H1 (cell line): ENCODE data around the gene PRSS50. TPM values are rescaled to one million over a fixed set of nuclear protein-coding genes. Genes with fewer than 3 reads are reported as not detected.

Source experiments
- BACH1 ChIP-seq: IDR thresholded peaks from 2 replicates; pipeline ENCODE4 v1.6.1; 2012; ENCODE audit warnings: low read length, improper control_type of control experiment
- CTCF ChIP-seq, 3 experiments: IDR thresholded peaks; 1 replicate in 2 of 3; 2 replicates in 1 of 3; pipeline versions ENCODE4 v1.5.1 to v1.6.1; 2011; ENCODE audit warnings: low read length in 3 of 3, mild to moderate bottlenecking in 3 of 3, inconsistent platforms in 2 of 3, low read depth in 1 of 3, moderate library complexity in 1 of 3; ENCODE audit not compliant: insufficient read depth in 1 of 3; ENCODE audit errors: control extremely low read depth in 1 of 3
- E2F6 ChIP-seq: IDR thresholded peaks from 2 replicates; pipeline ENCODE4 v1.6.1; 2012; ENCODE audit warnings: inconsistent platforms
- PHF8 ChIP-seq: fragments of 200-600 bp; sonication (generic); conservative IDR thresholded peaks from 2 replicates; pipeline ENCODE4 v1.7.1; 2012; ENCODE audit warnings: low read depth, mild to moderate bottlenecking, inconsistent platforms, low read length, moderate library complexity
- POLR2A ChIP-seq, 2 experiments: IDR thresholded peaks; 1 replicate in 1 of 2; 2 replicates in 1 of 2; pipeline ENCODE4 v1.6.1; 2011; ENCODE audit warnings: low read depth in 2 of 2, low read length in 2 of 2, mild to moderate bottlenecking in 2 of 2; ENCODE audit errors: control extremely low read depth in 1 of 2
- YY1 ChIP-seq: IDR thresholded peaks from 2 replicates; pipeline ENCODE4 v1.6.1; 2011; ENCODE audit warnings: low read depth, mild to moderate bottlenecking, low read length
- polyA plus RNA-seq, 7 experiments: library from polyadenylated mRNA; depleted of rRNA in 3 of 7; stranded (reverse) in 5 of 7; unstranded in 2 of 7; fragments of >200 nt in 5 of 7; fragments of 200-250 nt in 2 of 7; gene quantifications; 1 replicate in 5 of 7; 2 replicates in 1 of 7; 4 replicates in 1 of 7; pipeline versions ENCODE4 v1.2.1 to v1.2.3, GENCODE V29; 2011 to 2013; ENCODE audit warnings: missing spikeins in 2 of 7, mixed read lengths in 2 of 7
- total RNA-seq: library from RNA; stranded (reverse); fragmentation: NEBNext Ultra II Directional; extraction: Animal tissue kit (Norgen Biotek cat#: 25700); gene quantifications from 2 replicates; pipeline ENCODE4 v1.2.1, GENCODE V29; 2021

PRSS50 gene
- total and polyA plus RNA-seq, 2 of the 8 experiments (the other 6 are each of a cell fraction or from before 2014, with no cell fraction given): 0.47 to 0.71 TPM

- TF ChIP-seq PHF8 (no peak), E2F6 (no peak), POLR2A (IDR thresholded peaks at IDR 0.05; ENCODE audit: control extremely low read depth in 1 of 2, low read depth in 2 of 2, low read length in 2 of 2) (no peak), YY1 (no peak), BACH1 (no peak), CTCF (IDR thresholded peaks at IDR 0.05; ENCODE audit: control extremely low read depth in 1 of 3, insufficient read depth in 1 of 3, low read depth in 1 of 3, low read length in 3 of 3) (no peak)
Observed at GRCh38 chr3:46729038-46729437, 11.4 kb upstream of the PRSS50 start (continued).
